Ishikawa (cell line): ENCODE measurements around the gene THAP7.

ENCODE experiments used
- CEBPB ChIP-seq: IDR thresholded peaks from 2 replicates; pipeline ENCODE4 v1.6.1; 2012
- CREB1 ChIP-seq: IDR thresholded peaks from 2 replicates; pipeline ENCODE4 v1.6.1; 2012; ENCODE audit warnings: low read depth
- EGR1 ChIP-seq: IDR thresholded peaks from 2 replicates; pipeline ENCODE4 v1.6.1; 2012
- EP300 ChIP-seq: IDR thresholded peaks from 2 replicates; pipeline ENCODE4 v1.6.1; 2012; ENCODE audit warnings: borderline replicate concordance
- FOXM1 ChIP-seq: IDR thresholded peaks from 2 replicates; pipeline ENCODE4 v1.6.1; 2012; ENCODE audit warnings: low read depth, borderline replicate concordance
- MAX ChIP-seq: IDR thresholded peaks from 2 replicates; pipeline ENCODE4 v1.6.1; 2012
- NFIC ChIP-seq: IDR thresholded peaks from 2 replicates; pipeline ENCODE4 v1.6.1; 2012
- RAD21 ChIP-seq: IDR thresholded peaks from 2 replicates; pipeline ENCODE4 v1.6.1; 2012; ENCODE audit warnings: low read depth
- TAF1 ChIP-seq: IDR thresholded peaks from 2 replicates; pipeline ENCODE4 v1.6.1; 2012; ENCODE audit warnings: low read depth, mild to moderate bottlenecking
- TCF12 ChIP-seq: IDR thresholded peaks from 2 replicates; pipeline ENCODE4 v1.6.1; 2012; ENCODE audit warnings: low read depth
- TEAD4 ChIP-seq: IDR thresholded peaks from 2 replicates; pipeline ENCODE4 v1.6.1; 2012
- YY1 ChIP-seq: IDR thresholded peaks from 2 replicates; pipeline ENCODE4 v1.6.1; 2012; ENCODE audit warnings: low read depth
- ZBTB7A ChIP-seq: IDR thresholded peaks from 2 replicates; pipeline ENCODE4 v1.6.1; 2012; ENCODE audit warnings: low read depth
- TF ChIP-seq, protein P1 (sequence below): IDR thresholded peaks from 2 replicates; pipeline ENCODE4 v1.6.1; 2012; ENCODE audit warnings: low read depth, mild to moderate bottlenecking
- TF ChIP-seq, protein P2 (sequence below): IDR thresholded peaks from 2 replicates; pipeline ENCODE4 v1.6.1; 2012

THAP7 gene

DNA sequence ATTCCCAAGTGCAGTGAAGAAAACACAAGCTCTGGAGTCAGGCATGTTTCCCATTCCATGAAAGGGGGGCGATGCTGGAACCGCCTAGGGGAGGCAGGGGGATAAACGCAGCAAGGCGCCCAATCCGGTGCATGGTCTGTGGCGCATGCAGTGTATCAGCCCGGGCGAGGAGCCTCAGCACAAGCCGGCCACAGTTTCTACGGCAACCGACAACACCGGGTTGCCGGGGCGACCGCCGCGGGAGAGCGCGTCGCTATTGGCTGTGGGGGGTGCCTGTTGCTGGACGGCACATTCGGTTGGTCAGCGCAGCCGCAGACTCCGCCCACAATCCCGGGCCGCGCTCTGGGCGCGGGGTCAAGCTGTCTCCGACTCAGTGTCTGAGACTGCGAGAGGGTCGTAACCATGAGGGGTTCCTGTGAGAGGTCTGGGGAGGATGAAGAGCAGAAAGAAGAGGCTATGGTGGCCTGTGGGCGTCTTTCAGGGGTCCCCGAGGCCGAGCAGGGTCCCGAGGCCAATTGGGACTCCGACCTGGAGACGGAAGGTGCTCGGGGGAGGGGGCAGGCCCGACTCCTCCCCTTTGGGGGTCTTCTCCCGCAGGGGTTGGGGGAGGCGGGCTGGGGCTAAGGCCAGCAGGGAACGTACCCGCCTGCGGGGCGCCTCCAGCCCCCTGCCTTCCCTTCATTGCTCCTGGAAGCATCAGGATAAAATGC is 43.8 kb upstream of the THAP7 start, which contains the start of gene LRRC74B:
Gene LRRC74B, plus strand, starts transcription at position 362 of the 710 bp plus-strand sequence. Its CDS starts 41 bp downstream, at position 403.
- peak; percentile 51 for TF ChIP-seq MAX
- no peak for TF ChIP-seq EP300
- TF ChIP-seq FOXM1: peak; percentile 79

DNA sequence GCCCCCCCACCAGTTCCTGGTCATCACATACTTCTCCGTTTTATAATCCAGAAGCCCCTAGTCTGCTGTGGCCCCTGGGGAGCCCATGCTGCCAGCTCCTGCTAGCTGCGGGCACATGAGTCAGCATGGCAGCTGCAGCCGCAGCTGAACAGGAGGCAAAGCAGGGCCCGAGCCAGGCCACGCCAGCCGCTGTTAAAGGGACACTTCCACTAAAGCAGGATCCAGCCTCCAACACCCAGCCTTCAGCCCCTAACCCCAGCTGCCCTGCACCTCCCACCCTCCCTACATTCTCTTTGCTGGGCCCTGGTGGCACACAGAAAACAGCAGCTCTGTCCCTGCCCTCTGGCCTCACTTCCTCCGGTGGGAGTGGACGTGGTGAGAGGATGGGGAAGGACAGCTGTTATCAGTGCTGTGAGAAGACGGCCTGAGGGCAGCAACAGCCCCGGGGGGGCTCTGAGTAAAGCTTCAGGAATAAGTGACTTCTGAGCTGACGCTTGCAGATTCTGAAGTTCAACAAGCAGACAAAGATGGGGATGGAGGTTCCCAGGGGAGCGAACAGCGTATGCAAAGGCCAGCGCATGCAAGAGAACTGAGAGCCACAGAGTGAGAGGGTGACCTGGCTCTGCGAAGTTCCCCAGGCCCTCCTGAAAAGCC is 43.1 kb upstream of the THAP7 start:
- TF ChIP-seq NFIC: no peak
- no peak for TF ChIP-seq TEAD4
- TF ChIP-seq TCF12: no peak
- no peak for TF ChIP-seq RAD21
- no peak for TF ChIP-seq TAF1
- TF ChIP-seq, protein P1, sequence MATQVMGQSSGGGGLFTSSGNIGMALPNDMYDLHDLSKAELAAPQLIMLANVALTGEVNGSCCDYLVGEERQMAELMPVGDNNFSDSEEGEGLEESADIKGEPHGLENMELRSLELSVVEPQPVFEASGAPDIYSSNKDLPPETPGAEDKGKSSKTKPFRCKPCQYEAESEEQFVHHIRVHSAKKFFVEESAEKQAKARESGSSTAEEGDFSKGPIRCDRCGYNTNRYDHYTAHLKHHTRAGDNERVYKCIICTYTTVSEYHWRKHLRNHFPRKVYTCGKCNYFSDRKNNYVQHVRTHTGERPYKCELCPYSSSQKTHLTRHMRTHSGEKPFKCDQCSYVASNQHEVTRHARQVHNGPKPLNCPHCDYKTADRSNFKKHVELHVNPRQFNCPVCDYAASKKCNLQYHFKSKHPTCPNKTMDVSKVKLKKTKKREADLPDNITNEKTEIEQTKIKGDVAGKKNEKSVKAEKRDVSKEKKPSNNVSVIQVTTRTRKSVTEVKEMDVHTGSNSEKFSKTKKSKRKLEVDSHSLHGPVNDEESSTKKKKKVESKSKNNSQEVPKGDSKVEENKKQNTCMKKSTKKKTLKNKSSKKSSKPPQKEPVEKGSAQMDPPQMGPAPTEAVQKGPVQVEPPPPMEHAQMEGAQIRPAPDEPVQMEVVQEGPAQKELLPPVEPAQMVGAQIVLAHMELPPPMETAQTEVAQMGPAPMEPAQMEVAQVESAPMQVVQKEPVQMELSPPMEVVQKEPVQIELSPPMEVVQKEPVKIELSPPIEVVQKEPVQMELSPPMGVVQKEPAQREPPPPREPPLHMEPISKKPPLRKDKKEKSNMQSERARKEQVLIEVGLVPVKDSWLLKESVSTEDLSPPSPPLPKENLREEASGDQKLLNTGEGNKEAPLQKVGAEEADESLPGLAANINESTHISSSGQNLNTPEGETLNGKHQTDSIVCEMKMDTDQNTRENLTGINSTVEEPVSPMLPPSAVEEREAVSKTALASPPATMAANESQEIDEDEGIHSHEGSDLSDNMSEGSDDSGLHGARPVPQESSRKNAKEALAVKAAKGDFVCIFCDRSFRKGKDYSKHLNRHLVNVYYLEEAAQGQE: no peak
- no peak for TF ChIP-seq EGR1
- no peak for TF ChIP-seq FOXM1
- TF ChIP-seq ZBTB7A: no peak
- no peak for TF ChIP-seq CREB1
- no peak for TF ChIP-seq CEBPB
- no peak for TF ChIP-seq YY1
- TF ChIP-seq, protein P2, sequence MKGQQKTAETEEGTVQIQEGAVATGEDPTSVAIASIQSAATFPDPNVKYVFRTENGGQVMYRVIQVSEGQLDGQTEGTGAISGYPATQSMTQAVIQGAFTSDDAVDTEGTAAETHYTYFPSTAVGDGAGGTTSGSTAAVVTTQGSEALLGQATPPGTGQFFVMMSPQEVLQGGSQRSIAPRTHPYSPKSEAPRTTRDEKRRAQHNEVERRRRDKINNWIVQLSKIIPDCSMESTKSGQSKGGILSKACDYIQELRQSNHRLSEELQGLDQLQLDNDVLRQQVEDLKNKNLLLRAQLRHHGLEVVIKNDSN: no peak
- no peak for TF ChIP-seq MAX
- no peak for TF ChIP-seq EP300

DNA sequence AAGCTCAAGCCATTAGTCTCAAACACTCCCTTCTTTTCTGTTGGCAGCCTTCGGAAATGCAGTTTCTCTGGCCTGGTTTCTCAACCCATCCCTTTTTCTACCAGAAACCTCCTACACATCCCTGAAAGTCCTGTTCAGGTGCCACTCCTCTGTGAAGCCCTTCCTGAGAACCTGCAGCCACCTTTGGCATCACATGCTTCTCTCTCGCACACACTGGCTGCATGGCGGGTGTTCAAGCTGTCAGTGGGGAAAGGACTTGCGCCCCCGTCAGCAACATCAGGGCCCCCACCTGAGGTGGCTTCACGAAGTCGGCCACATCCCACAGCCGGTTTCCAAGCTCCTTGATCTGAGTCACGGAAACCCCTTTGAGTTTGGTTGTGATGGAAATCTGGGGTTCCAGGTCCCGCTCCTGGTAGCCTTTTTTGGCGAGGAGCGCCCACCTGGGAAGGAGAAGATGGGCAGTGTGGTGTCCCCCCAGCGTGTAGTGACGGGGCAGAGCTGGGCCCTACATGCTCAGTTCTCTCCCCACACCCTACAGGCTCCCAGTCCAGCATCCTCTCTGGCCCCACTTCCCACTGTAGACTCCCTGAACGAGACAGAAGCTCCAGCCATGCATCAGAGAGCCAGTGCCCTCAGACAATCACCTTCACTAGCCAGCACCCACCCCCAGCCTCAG is 42.1 kb upstream of the THAP7 start:
- TF ChIP-seq EGR1 (no peak), TAF1 (no peak), FOXM1 (no peak), CREB1 (no peak), CEBPB (no peak), NFIC (no peak)
- TF ChIP-seq, protein P2: no peak
- TF ChIP-seq, protein P1: no peak

DNA sequence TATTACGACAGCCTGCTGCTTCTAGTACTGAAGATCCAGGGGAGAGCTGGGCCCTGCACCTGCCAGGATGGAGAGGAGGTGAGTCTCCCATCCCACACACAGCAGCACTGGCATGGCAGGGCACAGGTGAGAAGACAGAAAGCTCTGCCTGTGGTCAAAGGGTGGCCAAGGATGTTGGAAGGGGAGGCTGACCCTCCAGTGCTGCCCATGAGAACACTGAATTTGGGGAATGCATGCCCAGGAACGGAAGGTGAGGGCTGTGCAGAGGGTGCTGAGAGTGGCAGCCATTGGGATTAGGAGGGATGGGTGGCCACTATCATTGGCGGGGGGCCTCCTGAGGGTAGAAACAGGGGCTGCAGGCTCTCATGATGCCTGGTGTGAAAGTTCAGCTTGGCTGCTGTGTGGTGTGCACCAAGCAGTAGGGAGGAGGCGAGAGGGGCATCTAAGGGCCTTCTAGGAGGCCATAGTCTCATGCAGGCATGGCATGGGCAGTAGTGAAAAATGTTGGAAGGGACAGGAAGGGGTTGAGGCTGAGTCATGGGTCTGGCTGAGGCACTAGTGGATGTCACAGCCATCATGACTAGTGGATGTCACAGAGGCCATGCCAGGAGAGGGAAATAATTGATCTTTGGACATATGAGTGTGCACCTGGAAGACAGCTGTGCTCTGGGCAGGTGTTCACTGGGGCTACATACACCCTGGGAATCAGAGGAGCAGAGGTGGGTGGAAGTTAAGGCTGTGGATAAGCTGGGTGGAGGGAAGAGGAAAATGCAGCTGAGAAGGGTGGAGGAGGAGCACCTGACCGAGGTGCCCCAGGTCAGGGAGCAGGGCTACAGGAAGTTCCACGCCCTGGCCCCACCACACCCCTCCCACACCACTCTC is 41.3 kb upstream of the THAP7 start:
- no peak for TF ChIP-seq TCF12
- no peak for TF ChIP-seq EP300
- TF ChIP-seq EGR1: no peak
- TF ChIP-seq MAX: no peak
- TF ChIP-seq ZBTB7A: no peak
- TF ChIP-seq NFIC: no peak

DNA sequence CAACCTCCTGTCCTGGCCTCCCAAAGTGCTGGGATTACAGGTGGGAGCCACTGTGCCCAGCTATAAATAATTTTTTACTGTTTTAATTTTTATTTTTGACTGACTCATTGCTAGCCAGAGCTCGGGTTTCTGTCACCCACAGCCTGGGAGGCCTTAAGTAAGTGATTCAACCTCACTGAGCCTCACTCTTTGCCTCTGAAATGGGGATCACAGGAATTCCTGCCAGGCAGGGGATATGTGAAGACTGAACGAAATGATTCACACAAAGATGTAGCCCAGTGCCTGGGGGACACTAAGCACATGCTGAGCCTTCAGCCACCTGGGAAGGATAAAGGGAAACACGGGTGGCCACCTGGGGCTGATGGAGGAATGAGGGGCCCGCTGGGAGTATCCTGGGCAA is 40.0 kb upstream of the THAP7 start:
- TF ChIP-seq, protein P2: no peak
- TF ChIP-seq EGR1 (no peak), MAX (no peak), TCF12 (no peak), CEBPB (no peak), FOXM1 (no peak), YY1 (no peak)
